ENCODE measurements around the gene TSPYL2. TPM values are rescaled to one million over a fixed set of nuclear protein-coding genes. Genes with fewer than 3 reads are reported as not detected.
A peak's percentile ranks its signal among the peaks of the same experiment; 100 is the strongest.

Gene TSPYL2
- total RNA-seq, 2 donors from 2014 or later: 6.2 to 11.6 TPM

DNA sequence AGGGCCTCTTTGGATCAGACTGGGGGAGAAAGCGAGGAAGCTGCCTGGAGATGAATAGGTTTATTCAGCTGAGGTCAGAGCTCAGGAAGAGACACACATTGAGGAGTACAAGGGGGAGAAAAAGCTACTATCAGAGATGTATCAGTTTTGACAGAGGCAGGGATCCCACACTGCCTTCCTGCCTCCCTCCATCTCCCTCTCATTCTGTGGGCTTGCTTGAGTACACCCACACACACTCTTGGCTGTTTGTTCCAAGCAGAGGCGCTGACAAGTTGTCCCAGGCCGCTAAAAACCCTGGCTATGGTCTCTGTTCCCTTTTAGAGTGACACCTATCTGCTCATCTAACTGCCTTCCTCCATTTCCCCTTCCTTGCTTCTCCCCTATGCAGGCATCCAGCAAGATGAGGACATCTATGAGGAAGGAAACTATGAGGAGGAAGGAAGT lies 5.2 kb downstream of the TSPYL2 start:
- Histone ChIP-seq H3K4me3 (no peak overlapping the region), H3K27ac (no peak overlapping the region), H3K9ac (ENCODE audit: low read depth in 2 of 2, low read length in 2 of 2) (no peak overlapping the region), H3K4me1 (no peaks in the 10 kb centered on the region), H3K36me3 (no peaks in the 10 kb centered on the region), H3K9me3 (no peaks in the 10 kb centered on the region), H3K27me3 (no peaks in the 10 kb centered on the region)
- intact Hi-C loops (cut with DNase I): no loop called here
- TF ChIP-seq, protein P1, sequence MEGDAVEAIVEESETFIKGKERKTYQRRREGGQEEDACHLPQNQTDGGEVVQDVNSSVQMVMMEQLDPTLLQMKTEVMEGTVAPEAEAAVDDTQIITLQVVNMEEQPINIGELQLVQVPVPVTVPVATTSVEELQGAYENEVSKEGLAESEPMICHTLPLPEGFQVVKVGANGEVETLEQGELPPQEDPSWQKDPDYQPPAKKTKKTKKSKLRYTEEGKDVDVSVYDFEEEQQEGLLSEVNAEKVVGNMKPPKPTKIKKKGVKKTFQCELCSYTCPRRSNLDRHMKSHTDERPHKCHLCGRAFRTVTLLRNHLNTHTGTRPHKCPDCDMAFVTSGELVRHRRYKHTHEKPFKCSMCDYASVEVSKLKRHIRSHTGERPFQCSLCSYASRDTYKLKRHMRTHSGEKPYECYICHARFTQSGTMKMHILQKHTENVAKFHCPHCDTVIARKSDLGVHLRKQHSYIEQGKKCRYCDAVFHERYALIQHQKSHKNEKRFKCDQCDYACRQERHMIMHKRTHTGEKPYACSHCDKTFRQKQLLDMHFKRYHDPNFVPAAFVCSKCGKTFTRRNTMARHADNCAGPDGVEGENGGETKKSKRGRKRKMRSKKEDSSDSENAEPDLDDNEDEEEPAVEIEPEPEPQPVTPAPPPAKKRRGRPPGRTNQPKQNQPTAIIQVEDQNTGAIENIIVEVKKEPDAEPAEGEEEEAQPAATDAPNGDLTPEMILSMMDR (IDR thresholded peaks at IDR 0.05): no peak
- DNase-seq: no peak

DNA sequence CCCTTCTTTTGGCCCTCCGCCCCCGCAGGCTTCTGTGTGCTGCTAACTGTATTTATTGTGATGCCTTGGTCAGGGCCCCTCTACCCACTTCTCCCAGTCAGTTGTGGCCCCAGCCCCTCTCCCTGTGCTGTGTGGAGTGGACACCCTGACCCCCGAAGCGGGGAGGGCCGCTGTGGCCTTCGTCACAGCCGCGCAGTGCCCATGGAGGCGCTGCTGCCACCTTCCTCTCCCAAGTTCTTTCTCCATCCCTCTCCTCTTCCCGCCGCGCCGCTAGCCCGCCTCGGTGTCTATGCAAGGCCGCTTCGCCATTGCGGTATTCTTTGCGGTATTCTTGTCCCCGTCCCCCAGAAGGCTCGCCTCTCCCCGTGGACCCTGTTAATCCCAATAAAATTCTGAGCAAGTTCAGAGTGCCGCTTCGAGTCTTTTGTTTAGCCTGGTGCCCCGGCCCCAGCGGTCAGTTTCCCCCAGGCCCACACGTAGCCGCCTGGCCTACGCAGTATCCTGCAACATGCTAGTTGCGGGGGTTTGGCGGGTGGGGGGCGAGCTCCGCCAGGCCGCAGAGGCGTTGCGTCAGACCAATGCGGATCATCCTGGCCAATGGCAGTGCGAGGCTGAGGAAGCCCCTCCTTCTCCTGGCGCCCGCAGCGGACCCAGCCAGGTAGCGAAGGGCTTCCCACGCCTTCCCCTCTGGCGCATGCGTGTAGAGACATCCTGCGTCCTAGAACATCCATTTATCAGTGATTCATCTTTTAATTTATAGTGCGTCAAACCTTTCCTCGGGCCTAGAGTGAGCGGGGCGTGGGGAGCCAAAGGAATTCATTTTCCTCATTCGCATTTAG lies 6.2 kb downstream of the TSPYL2 start:
- Histone ChIP-seq H3K27ac (peak overlapping the region; percentile 53), H3K36me3 (no peaks in the 10 kb centered on the region), H3K9me3 (no peaks in the 10 kb centered on the region), H3K27me3 (no peaks in the 10 kb centered on the region), H3K4me3 (peak overlapping the region; percentile 18), H3K9ac (ENCODE audit: low read depth in 2 of 2, low read length in 2 of 2) (peak overlapping the region; percentile 48 to 68), H3K4me1 (no peaks in the 10 kb centered on the region)
- TF ChIP-seq, protein P1 (IDR thresholded peaks at IDR 0.05): no peak
- intact Hi-C loops (cut with DNase I): no loop called here
- DNase-seq: peak; percentile 82

DNA sequence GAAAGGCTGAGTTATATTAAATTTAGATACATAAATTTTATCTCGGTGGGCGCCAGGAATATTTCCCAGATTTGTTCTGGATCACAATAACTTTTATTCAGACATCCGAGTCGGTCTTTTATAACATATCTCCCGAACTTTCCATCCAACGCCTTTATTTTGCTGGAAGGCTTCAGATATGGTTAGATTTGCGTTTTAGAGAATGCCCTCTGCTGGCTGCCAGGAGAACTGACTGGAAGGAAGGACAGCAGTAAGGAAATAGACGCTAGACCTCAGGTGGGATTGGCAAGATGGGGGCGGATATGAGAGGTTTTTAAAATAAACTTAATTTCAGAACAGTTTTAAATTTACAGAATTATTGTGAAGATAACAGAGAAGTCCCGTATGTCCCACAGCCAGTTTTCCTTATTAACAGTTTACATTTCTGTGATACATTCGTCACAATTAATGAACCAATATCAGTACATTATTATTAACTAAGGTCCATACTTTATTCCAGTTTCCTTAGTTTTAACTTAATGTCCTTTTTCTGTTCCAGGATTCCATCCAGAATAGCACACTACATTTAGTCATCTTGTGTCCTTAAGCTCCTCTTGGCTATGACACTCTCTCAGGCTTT lies 7.2 kb downstream of the TSPYL2 start:
- TF ChIP-seq, protein P1 (IDR thresholded peaks at IDR 0.05): peak; percentile 85
- H3K9me3 ChIP-seq: no peaks in the 10 kb centered on the region
- peak overlapping the region; percentile 18 for H3K4me3 ChIP-seq
- H3K36me3 ChIP-seq: no peaks in the 10 kb centered on the region
- no peaks in the 10 kb centered on the region for H3K4me1 ChIP-seq
- peak; percentile 60 for DNase-seq
- peak overlapping the region in 1 of 2 donors; percentile 68 for H3K9ac ChIP-seq (ENCODE audit: low read depth in 2 of 2, low read length in 2 of 2)
- peak overlapping the region; percentile 53 for H3K27ac ChIP-seq
- intact Hi-C loops (cut with DNase I): no loop called here
- H3K27me3 ChIP-seq: no peaks in the 10 kb centered on the region

DNA sequence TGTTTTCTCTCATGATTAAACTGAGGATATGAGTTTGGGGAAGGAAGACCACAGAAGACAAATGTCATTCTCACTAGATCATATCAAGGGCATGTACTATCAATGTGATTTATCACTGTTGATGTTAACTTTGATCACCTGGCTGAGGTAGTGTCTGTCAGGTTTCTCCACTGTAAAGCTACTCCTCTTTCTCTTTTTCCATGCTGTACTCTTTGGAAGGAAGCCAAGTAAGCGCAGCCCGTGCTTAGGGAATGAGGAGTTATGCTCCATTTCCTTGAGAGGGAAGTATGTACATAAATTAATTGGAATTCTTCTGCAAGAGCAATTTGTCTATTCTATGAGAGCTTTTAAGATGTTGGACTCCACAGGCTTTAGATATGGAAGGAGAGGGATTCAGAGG lies 7.8 kb downstream of the TSPYL2 start:
- Histone ChIP-seq H3K27me3 (no peaks in the 10 kb centered on the region), H3K9ac (ENCODE audit: low read depth in 2 of 2, low read length in 2 of 2) (no peak overlapping the region), H3K4me1 (no peaks in the 10 kb centered on the region), H3K36me3 (no peaks in the 10 kb centered on the region), H3K27ac (no peak overlapping the region), H3K4me3 (no peak overlapping the region), H3K9me3 (no peaks in the 10 kb centered on the region)
- TF ChIP-seq, protein P1 (IDR thresholded peaks at IDR 0.05): no peak
- DNase-seq: no peak
- intact Hi-C loops (cut with DNase I): no loop called here

DNA sequence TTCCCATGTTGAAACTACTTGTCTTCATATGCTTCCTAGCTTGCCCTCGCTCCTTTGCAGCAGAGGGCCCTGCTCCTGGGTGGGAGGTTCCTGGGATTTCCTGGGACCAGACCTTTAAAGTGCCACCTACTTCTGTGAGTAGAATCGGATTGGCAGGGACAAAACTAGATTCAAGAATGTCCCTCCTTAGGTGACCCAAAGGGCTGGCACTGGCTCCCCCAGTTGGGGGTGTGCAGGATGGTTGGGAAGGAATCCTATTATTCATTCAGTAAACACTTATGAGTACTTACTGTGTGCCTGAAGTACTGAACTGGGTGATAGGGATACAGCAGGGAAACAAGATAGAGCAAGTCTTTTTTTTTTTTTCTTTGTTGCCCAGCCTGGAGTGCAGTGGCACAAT lies 9.2 kb downstream of the TSPYL2 start:
- H3K27ac ChIP-seq: no peak overlapping the region
- H3K36me3 ChIP-seq: no peaks in the 10 kb centered on the region
- H3K27me3 ChIP-seq: no peaks in the 10 kb centered on the region
- intact Hi-C loops (cut with DNase I): no loop called here
- H3K4me3 ChIP-seq: no peak overlapping the region
- no peak for DNase-seq
- no peaks in the 10 kb centered on the region for H3K9me3 ChIP-seq
- TF ChIP-seq, protein P1 (IDR thresholded peaks at IDR 0.05): no peak
- H3K9ac ChIP-seq (ENCODE audit: low read depth in 2 of 2, low read length in 2 of 2): no peak overlapping the region
- no peaks in the 10 kb centered on the region for H3K4me1 ChIP-seq
